MM.1S (cell line): Measurements from ENCODE around the gene LYSMD3.

Experiments used
- DNase-seq: peaks from one replicate; pipeline ENCODE4 v3.0.0-alpha.2; 2015
- H2AFZ ChIP-seq: fragments of 300-600 bp; sonication (generic); 2 replicates; pipeline ENCODE4 v1.6.0; 2016; ENCODE audit warnings: antibody characterized with exemption, low read length
- H3F3A ChIP-seq: fragments of 300-600 bp; sonication (generic); 2 replicates; pipeline ENCODE4 v1.6.1; 2016; ENCODE audit warnings: mild to moderate bottlenecking, antibody characterized with exemption, low read length, moderate library complexity, mixed read lengths; ENCODE audit not compliant: insufficient read depth
- H3K27ac ChIP-seq: fragments of 300-600 bp; sonication (generic); 2 replicates; pipeline ENCODE4 v1.5.1; 2016; ENCODE audit warnings: mild to moderate bottlenecking, low read length
- H3K27me3 ChIP-seq: fragments of 300-600 bp; sonication (generic); replicated peaks from 2 replicates; pipeline ENCODE4 v1.6.0; 2016; ENCODE audit warnings: low read length; ENCODE audit not compliant: insufficient read depth
- H3K36me3 ChIP-seq: fragments of 300-600 bp; sonication (generic); replicated peaks from 2 replicates; pipeline ENCODE4 v1.6.1; 2016; ENCODE audit warnings: mild to moderate bottlenecking, low read length, mixed read lengths; ENCODE audit not compliant: insufficient read depth
- H3K4me1 ChIP-seq: fragments of 300-600 bp; sonication (generic); 2 replicates; pipeline ENCODE4 v1.6.1; 2016; ENCODE audit warnings: low read length, mixed read lengths
- H3K4me2 ChIP-seq: fragments of 300-600 bp; sonication (generic); 2 replicates; pipeline ENCODE4 v1.6.0; 2016; ENCODE audit warnings: low read depth, low read length
- H3K4me3 ChIP-seq: fragments of 300-600 bp; sonication (generic); 2 replicates; pipeline ENCODE4 v1.5.1; 2016; ENCODE audit warnings: low read length, mixed read lengths
- H3K79me2 ChIP-seq: fragments of 300-600 bp; sonication (generic); 2 replicates; pipeline ENCODE4 v1.6.1; 2016; ENCODE audit warnings: mixed run types, low read length, mixed read lengths
- H3K9ac ChIP-seq: fragments of 300-600 bp; sonication (generic); 2 replicates; pipeline ENCODE4 v1.6.1; 2016; ENCODE audit warnings: low read length, mixed read lengths
- H3K9me2 ChIP-seq: fragments of 300-600 bp; sonication (generic); replicated peaks from 2 replicates; pipeline ENCODE4 v1.6.1; 2016; ENCODE audit warnings: mild to moderate bottlenecking, low read length, mixed read lengths; ENCODE audit not compliant: insufficient read depth
- H3K9me3 ChIP-seq: fragments of 300-600 bp; sonication (generic); replicated peaks from 2 replicates; pipeline ENCODE4 v1.6.1; 2016; ENCODE audit warnings: mild to moderate bottlenecking, low read length, mixed read lengths; ENCODE audit not compliant: insufficient read depth
- H4K20me1 ChIP-seq: fragments of 300-600 bp; sonication (generic); 2 replicates; pipeline ENCODE4 v1.6.1; 2016; ENCODE audit warnings: mild to moderate bottlenecking, low read length, moderate library complexity, mixed read lengths; ENCODE audit not compliant: insufficient read depth
- EZH2 ChIP-seq: fragments of 300-600 bp; sonication (generic); optimal IDR thresholded peaks from 2 replicates; pipeline ENCODE3; 2017; ENCODE audit warnings: low read depth, mild to moderate bottlenecking, antibody characterized with exemption, low read length, mixed read lengths
- EZH2phosphoT487 ChIP-seq: fragments of 300-600 bp; sonication (generic); IDR thresholded peaks from 2 replicates; pipeline ENCODE4 v1.6.1; 2018; ENCODE audit warnings: antibody characterized with exemption, low read length
- TF ChIP-seq, protein P1 (sequence below): fragments of 300-600 bp; sonication (generic); IDR thresholded peaks from 2 replicates; pipeline ENCODE4 v1.5.1; 2016; ENCODE audit warnings: antibody characterized with exemption, low read length, mixed read lengths

LYSMD3 gene

DNA sequence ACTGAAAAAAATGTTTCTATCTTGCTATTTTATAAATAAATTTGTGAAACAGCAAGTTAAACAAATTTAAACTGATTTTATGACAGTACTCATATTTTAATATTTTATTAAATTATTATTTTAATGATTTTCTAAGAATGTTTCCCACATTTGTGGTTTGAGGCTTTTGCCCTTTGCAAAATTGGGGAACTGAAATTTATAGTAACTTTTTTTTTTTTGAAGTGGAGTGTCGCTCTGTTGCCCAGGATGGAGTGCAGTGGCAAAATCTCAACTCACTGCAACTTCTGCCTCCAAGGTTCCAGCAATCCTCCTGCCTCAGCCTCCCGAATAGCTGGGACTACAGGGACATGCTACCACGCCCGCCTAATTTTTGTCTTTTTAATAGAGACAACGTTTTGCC is 22.0 kb upstream of the LYSMD3 start:
- Histone ChIP-seq H3K4me3 (no peak overlapping the region), H4K20me1 (no peaks in the 10 kb centered on the region), H3K27ac (no peak overlapping the region), H3K4me2 (no peak overlapping the region), H3K9me2 (no peaks in the 10 kb centered on the region), H3K36me3 (no peaks in the 10 kb centered on the region), H3K9me3 (no peaks in the 10 kb centered on the region), H3K4me1 (no peaks in the 10 kb centered on the region), H3K9ac (no peak overlapping the region), H3K27me3 (no peaks in the 10 kb centered on the region), H3K79me2 (no peaks in the 10 kb centered on the region), H3F3A (no peaks in the 10 kb centered on the region), H2AFZ (no peak overlapping the region)
- no peak for DNase-seq
- TF ChIP-seq EZH2phosphoT487 (no peak), EZH2 (no peak)
- TF ChIP-seq, protein P1, sequence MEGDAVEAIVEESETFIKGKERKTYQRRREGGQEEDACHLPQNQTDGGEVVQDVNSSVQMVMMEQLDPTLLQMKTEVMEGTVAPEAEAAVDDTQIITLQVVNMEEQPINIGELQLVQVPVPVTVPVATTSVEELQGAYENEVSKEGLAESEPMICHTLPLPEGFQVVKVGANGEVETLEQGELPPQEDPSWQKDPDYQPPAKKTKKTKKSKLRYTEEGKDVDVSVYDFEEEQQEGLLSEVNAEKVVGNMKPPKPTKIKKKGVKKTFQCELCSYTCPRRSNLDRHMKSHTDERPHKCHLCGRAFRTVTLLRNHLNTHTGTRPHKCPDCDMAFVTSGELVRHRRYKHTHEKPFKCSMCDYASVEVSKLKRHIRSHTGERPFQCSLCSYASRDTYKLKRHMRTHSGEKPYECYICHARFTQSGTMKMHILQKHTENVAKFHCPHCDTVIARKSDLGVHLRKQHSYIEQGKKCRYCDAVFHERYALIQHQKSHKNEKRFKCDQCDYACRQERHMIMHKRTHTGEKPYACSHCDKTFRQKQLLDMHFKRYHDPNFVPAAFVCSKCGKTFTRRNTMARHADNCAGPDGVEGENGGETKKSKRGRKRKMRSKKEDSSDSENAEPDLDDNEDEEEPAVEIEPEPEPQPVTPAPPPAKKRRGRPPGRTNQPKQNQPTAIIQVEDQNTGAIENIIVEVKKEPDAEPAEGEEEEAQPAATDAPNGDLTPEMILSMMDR = no peak

DNA sequence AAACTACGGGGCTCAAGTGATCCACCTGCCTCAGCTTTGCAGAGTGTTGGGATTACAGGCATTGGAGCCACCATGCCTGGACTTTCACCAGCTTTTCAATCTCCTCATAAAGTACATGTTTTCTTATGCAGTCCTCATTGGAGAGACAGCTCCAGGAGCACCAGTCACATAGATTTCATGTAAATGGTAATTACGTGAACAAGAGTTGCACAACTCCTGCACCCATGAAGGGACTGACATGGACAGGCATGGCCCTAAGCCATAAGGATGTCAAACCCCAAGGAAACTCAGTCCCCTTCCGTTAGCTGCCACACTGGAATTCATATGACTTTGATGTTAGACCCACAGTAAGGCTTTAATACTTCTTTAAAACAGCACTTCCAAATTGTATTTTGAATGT is 21.6 kb upstream of the LYSMD3 start:
- TF ChIP-seq EZH2 (no peak), EZH2phosphoT487 (no peak)
- TF ChIP-seq, protein P1 = no peak

DNA sequence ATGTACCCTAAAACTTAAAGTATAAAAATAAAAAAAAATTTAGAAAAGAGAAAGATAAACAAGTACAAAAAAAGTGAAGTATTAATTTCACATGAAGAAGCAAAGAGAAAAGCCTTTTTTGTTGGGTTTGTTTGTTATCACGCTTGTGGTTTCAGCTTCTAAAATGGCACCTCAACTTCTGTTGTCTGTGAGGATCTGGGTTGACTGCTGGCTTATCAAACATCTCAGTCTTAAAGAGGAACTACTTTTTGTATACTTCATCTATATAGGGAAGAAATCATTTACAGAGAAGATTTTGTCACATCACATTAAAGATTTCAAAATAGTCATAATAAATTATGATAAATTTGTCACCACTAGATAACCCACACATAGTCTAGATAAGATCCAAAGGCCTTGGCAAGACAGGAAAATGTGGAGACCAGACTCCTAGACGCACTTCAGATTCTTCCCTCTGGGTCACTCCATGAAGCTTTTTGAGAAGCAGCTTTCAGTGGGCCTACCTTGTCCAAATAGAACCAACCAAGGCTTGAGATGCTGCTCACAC is 20.4 kb upstream of the LYSMD3 start:
- no peaks in the 10 kb centered on the region for H3K27me3 ChIP-seq
- no peak overlapping the region for H3K27ac ChIP-seq
- H3K79me2 ChIP-seq = no peaks in the 10 kb centered on the region
- DNase-seq = no peak
- no peaks in the 10 kb centered on the region for H3K9me3 ChIP-seq
- no peak overlapping the region for H3K9ac ChIP-seq
- H3F3A ChIP-seq = no peaks in the 10 kb centered on the region
- H4K20me1 ChIP-seq = no peaks in the 10 kb centered on the region
- no peak overlapping the region for H3K4me3 ChIP-seq
- TF ChIP-seq EZH2 (no peak), EZH2phosphoT487 (no peak)
- TF ChIP-seq, protein P1 = no peak
- H3K9me2 ChIP-seq = no peaks in the 10 kb centered on the region
- no peak overlapping the region for H2AFZ ChIP-seq
- H3K4me2 ChIP-seq = no peak overlapping the region
- no peaks in the 10 kb centered on the region for H3K4me1 ChIP-seq
- no peaks in the 10 kb centered on the region for H3K36me3 ChIP-seq

More for the DNA sequence above, 21.6 kb upstream of the LYSMD3 start:
- H3K79me2 ChIP-seq = no peaks in the 10 kb centered on the region
- H2AFZ ChIP-seq = no peak overlapping the region
- no peak overlapping the region for H3K27ac ChIP-seq
- H3K4me3 ChIP-seq = no peak overlapping the region
- H4K20me1 ChIP-seq = no peaks in the 10 kb centered on the region
- no peaks in the 10 kb centered on the region for H3K4me1 ChIP-seq
- no peak overlapping the region for H3K9ac ChIP-seq
- H3K9me3 ChIP-seq = no peaks in the 10 kb centered on the region
- no peaks in the 10 kb centered on the region for H3F3A ChIP-seq
- H3K36me3 ChIP-seq = no peaks in the 10 kb centered on the region
- H3K4me2 ChIP-seq = no peak overlapping the region
- DNase-seq = no peak
- no peaks in the 10 kb centered on the region for H3K27me3 ChIP-seq
- H3K9me2 ChIP-seq = no peaks in the 10 kb centered on the region
